GM18868 (cell line): ENCODE results near the gene CEND1.

Experiments used
- ATAC-seq: cut with Tn5 transposase; IDR thresholded peaks from one replicate; pipeline ENCODE4 v1.9.1; 2021; ENCODE audit warnings: mild to moderate bottlenecking, moderate library complexity; ENCODE audit not compliant: unreplicated experiment

CEND1 gene

DNA sequence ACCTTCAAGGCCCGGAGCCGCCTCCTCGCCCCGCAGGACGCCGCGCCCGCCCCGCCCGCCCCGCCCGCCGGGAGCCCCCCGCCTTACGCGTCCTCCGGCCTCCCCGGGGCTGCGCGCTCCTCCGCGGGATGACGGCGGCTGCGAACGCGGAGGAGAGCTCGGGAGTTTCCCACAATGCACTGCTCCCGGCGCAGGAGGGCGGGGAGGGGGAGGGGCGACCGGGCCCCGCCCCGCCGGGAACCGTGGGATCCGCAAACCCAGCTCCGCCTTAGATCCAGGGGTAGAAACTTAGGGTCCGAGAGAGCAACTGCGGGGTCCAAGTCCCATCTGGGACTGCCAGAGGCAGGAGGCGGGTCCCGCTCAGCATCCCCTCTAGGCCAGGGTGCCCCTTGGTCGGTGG lies at the start of gene CEND1:
CEND1 (minus strand) TSS at position 148 of the 400 bp plus-strand sequence. CDS start 1,514 bp downstream, outside the sequence.
- ATAC-seq = no peak

- ATAC-seq = no peak
Observed at GRCh38 chr11:839280-839623, 49.4 kb upstream of the CEND1 start.

GRCh38 chr11:838441-839279 lies 48.8 kb upstream of the CEND1 start:
- ATAC-seq = no peak

- ATAC-seq = no peak
Observed at GRCh38 chr11:837990-838307, 48.1 kb upstream of the CEND1 start.

DNA sequence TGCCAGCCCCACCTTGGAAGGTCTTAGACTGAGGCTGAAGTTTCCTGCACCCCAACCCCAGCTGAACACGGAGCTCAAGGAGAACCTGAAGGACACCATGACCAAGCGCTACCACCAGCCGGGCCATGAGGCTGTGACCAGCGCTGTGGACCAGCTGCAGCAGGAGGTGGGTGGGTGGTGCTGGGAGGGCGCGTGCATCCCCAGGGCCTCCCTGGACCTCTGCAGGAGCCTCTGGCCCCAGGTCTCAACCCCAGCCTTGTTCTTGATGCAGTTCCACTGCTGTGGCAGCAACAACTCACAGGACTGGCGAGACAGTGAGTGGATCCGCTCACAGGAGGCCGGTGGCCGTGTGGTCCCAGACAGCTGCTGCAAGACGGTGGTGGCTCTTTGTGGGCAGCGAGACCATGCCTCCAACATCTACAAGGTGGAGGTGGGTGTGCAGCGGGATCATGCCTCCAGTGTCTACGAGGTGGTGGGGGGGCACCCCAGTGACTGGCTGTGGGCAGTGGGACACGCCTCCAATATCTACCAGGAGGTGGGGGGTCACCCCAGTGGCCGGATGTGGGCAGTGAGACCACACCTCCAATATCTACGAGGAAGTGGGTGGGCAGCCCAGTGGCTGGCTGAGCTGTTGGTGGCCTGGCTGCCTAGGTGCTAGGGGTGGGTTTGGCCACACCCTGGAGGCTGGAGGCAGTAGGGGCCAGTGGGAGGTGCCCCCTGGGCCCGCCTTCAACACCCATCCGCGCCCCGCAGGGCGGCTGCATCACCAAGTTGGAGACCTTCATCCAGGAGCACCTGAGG lies 47.5 kb upstream of the CEND1 start:
- no peak for ATAC-seq

GRCh38 chr11:836700-837099 lies 46.8 kb upstream of the CEND1 start:
- no peak for ATAC-seq

DNA sequence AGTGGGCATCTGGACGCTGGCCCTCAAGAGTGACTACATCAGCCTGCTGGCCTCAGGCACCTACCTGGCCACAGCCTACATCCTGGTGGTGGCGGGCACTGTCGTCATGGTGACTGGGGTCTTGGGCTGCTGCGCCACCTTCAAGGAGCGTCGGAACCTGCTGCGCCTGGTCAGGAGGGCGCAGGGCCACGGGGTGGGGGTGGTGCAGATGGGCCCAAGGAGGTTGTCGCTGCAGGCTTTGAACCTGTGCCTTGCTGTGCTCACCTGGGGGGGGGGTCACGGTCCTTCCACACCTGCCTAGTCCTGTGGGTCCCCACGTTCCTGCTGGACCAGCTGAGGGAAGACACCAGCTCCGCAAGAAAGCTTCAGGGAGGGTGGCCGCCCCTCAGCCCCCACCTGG lies 46.4 kb upstream of the CEND1 start:
- no peak for ATAC-seq

- no peak for ATAC-seq
Observed at GRCh38 chr11:834371-835316, 44.8 kb upstream of the CEND1 start.

DNA sequence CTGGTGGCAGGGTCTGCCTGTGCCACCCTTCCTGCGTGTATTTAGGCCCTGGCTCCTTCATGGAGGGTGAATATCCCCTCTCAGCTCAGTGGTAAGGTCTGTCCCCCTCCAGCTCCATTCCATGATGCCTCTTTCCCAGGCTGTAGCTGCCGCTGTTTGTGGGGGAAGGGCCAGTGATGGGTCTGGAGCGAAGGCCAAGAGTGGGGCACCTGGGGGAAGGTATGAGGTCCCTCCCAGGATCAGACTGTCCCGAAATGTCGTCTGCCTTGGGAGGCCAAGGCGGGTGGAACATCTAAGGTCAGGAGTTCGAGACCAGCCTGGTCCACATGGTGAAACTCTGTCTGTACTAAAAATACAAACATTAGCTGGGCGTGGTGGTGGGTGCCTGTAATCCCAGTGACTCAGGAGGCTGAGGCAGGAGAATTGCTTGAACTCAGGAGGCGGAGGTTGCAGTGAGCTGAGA lies 44.0 kb upstream of the CEND1 start:
- no peak for ATAC-seq

DNA sequence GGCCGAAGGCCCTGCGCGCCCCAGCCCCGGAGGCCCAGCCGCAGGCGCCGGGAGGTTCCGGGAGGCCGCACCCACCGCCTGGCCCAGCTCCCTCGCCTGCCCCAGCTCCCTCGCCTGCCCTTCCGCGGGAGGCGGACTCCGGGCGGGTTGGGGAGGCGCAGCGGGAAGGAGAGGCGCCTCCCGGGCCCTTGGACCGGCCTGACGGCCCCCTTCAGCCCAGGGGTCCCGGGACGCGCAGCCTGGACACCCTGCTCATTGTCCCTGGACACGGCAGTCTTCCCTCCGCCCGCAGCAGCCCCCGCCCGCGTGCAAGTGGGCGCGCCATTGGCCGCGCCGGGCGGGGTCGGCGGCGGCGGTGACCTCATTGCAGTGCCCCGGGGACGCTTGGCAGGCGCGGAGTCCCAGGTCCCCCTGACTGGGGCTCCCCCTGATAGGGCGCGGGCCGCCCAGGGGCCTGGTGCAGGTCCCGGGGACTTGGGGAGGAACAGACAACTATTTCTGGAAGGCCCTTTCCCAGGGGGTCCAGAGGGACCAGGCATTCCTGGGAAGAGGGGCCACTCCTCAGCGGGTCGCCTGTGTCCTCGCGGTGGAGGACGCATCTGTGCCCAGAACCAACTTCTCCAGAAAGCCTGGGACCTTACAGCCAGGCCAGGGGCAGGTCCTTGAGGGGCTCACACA lies 43.4 kb upstream of the CEND1 start:
- no peak for ATAC-seq

- peak; percentile 38 for ATAC-seq
Observed at GRCh38 chr11:832529-833113, 42.7 kb upstream of the CEND1 start, which contains the start of gene CD151. Gene CD151, plus strand, starts transcription at chr11:832952. Its CDS starts 3,118 bp downstream, at chr11:836070.

DNA sequence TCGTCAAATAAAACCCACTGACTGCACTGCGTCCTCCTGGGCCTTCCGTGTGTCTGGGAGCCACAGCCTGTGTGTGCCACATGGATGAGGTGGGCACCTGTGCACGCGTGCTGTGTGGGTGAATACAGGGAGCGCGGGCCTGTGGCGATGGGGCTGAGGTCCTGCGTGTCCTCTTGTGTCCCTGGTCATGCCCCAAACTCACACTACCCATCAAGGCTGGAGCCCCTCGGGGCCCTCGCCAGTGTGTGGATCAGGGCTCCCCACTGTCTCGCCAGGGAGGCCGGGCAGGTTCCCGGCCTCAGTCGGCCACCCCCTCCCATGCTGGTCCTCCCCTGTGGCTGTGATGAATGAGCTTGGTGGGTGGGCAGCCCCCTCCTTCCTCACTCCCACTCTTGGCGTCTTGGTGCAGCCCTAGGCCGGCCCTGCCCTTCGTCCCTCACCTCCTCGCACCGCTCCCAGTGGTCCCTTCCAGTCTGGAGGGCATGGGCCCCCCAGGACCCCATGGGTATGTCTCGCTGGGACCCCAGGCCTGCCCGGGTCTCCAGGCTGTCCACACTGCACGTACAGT lies 42.2 kb upstream of the CEND1 start:
- ATAC-seq = no peak

GRCh38 chr11:831118-831864 lies 41.4 kb upstream of the CEND1 start:
- ATAC-seq = no peak

GRCh38 chr11:830295-831117 lies 40.6 kb upstream of the CEND1 start:
- ATAC-seq = no peak

- no peak for ATAC-seq
Observed at GRCh38 chr11:829847-830294, 40.0 kb upstream of the CEND1 start.

GRCh38 chr11:829176-829846 lies 39.4 kb upstream of the CEND1 start:
- no peak for ATAC-seq

DNA sequence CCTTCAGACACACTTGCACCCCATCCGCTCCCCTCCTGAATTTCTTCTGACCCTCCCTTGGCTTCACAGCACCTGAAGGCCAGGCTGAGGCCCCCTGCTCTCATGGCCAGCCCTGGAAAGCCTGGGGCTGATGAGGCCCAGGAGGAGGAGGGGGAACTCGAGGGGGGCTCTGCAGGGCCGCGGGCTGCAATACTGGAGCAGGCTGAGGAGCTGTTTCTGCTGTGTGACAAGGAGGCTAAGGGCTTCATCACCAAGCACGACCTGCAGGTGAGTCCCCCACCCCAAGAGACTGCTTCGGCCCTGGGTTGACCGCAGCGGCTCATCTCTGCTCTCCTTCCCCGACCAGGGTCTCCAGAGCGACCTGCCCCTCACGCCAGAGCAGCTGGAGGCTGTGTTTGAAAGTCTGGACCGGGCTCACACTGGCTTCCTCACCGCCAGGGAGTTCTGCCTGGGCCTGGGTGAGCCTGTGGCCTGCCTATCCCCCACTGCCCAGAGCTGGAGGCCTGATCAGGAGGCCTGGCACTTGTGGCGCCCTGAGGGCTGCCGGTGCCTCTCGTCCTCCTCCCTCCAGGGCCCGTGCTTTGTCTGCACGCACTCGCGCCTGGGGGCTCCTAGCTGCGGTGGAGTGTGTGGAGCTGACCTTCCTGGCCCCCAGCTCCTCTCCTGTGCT lies 38.8 kb upstream of the CEND1 start:
- no peak for ATAC-seq
